H1 (cell line): ENCODE results near the gene PLA1A. TPM values are rescaled to one million over a fixed set of nuclear protein-coding genes. Genes with fewer than 3 reads are reported as not detected.

Experiments
- CTCF ChIA-PET: fragments of 300-600 bp; sonication (Branson Sonifier 250); formaldehyde crosslinking; loops from one replicate; lab custom pipeline; 2021; ENCODE audit not compliant: partially characterized antibody; lab: Charles Lee
- POLR2A ChIA-PET: fragments of 300-600 bp; sonication (Branson Sonifier 250); formaldehyde crosslinking; loops from one replicate; lab custom pipeline; 2021; ENCODE audit warnings: inconsistent platforms; ENCODE audit not compliant: partially characterized antibody; lab: Charles Lee
- DNase-seq, 2 experiments: peaks; one replicate each; pipeline versions ENCODE4 v3.0.0 to v3.0.0-alpha.2; 2010 to 2022; ENCODE audit warnings: low spot score in 2 of 2, low read depth in 1 of 2, mixed read lengths in 1 of 2
- FAIRE-seq: peaks from 2 replicates; lab custom pipeline; 2011; peaks lifted over from hg19 to GRCh38; lab: Jason Lieb, UNC
- H2AFZ ChIP-seq: 2 replicates; pipeline ENCODE4 v1.8.1; 2012; ENCODE audit warnings: low read length, inconsistent platforms
- H2AK5ac ChIP-seq: 2 replicates; pipeline ENCODE4 v1.6.1; 2013; ENCODE audit warnings: low read depth, low read length
- H2BK120ac ChIP-seq: replicated peaks from 2 replicates; pipeline ENCODE3; 2013; ENCODE audit warnings: low read depth, low read length, inconsistent platforms
- H2BK12ac ChIP-seq: 2 replicates; pipeline ENCODE4 v1.6.1; 2013; ENCODE audit warnings: low read depth, low read length
- H2BK15ac ChIP-seq: 2 replicates; pipeline ENCODE4 v1.6.1; 2013; ENCODE audit warnings: low read length
- H2BK20ac ChIP-seq: 2 replicates; pipeline ENCODE4 v1.6.1; 2013; ENCODE audit warnings: low read length
- H2BK5ac ChIP-seq: 2 replicates; pipeline ENCODE4 v1.6.1; 2013; ENCODE audit warnings: low read depth, low read length
- H3K14ac ChIP-seq: 2 replicates; pipeline ENCODE4 v1.6.1; 2013; ENCODE audit warnings: inconsistent platforms; ENCODE audit not compliant: insufficient read length
- H3K18ac ChIP-seq: 2 replicates; pipeline ENCODE4 v1.6.1; 2013; ENCODE audit warnings: low read length; ENCODE audit errors: extremely low read depth
- H3K23ac ChIP-seq: 2 replicates; pipeline ENCODE4 v1.6.1; 2013; ENCODE audit warnings: inconsistent platforms; ENCODE audit not compliant: insufficient read length
- H3K23me2 ChIP-seq: 2 replicates; pipeline ENCODE4 v1.6.1; 2013; ENCODE audit warnings: low read depth, low read length
- H3K27ac ChIP-seq: 2 replicates; pipeline ENCODE4 v1.6.1; 2011; ENCODE audit warnings: low read depth, low read length, inconsistent platforms
- H3K27me3 ChIP-seq, 4 experiments: replicated peaks in 1 of 4; 1 replicate in 1 of 4; 2 replicates in 3 of 4; pipeline versions ENCODE4 v1.6.1 to v1.8.1; 2011 to 2013; ENCODE audit warnings: low read length in 3 of 4, mild to moderate bottlenecking in 3 of 4, inconsistent platforms in 2 of 4, mixed read lengths in 2 of 4, moderate library complexity in 1 of 4; ENCODE audit not compliant: control insufficient read depth in 3 of 4, insufficient read depth in 3 of 4; ENCODE audit errors: extremely low read depth in 1 of 4
- H3K36me3 ChIP-seq, 4 experiments: 2 replicates each; pipeline versions ENCODE4 v1.6.1 to v1.8.1; 2011 to 2013; ENCODE audit warnings: mild to moderate bottlenecking in 4 of 4, low read length in 3 of 4, moderate library complexity in 2 of 4, control low read depth in 1 of 4, inconsistent platforms in 1 of 4; ENCODE audit not compliant: insufficient read depth in 4 of 4, control insufficient read depth in 2 of 4
- H3K4ac ChIP-seq: replicated peaks from 2 replicates; pipeline ENCODE3; 2013; ENCODE audit warnings: low read length, low read depth, mixed read lengths, inconsistent platforms; ENCODE audit not compliant: insufficient read length
- H3K4me1 ChIP-seq, 4 experiments: replicated peaks in 1 of 4; 1 replicate in 1 of 4; 2 replicates in 3 of 4; pipeline versions ENCODE4 v1.6.1 to v1.8.1; 2011 to 2013; ENCODE audit warnings: low read length in 3 of 4, inconsistent platforms in 2 of 4, mixed read lengths in 1 of 4; ENCODE audit not compliant: insufficient read depth in 4 of 4, control insufficient read depth in 3 of 4
- H3K4me2 ChIP-seq, 2 experiments: 2 replicates each; pipeline versions ENCODE4 v1.6.1 to v1.8.1; 2011 to 2013; ENCODE audit warnings: low read depth in 2 of 2, low read length in 2 of 2, control low read depth in 1 of 2, inconsistent platforms in 1 of 2, mild to moderate bottlenecking in 1 of 2; ENCODE audit not compliant: insufficient read depth in 1 of 2
- H3K4me3 ChIP-seq, 4 experiments: fragments of 200-600, 300-600 bp in 1 of 4; sonication (generic), shearing (Covaris generic), sonication (Bioruptor Twin) in 1 of 4; 2 replicates each; pipeline versions ENCODE4 v1.5.1 to v1.8.1; 2011 to 2016; ENCODE audit warnings: low read length in 4 of 4, low read depth in 3 of 4, control low read depth in 2 of 4, inconsistent platforms in 2 of 4, mild to moderate bottlenecking in 2 of 4, mixed read lengths in 1 of 4, moderate library complexity in 1 of 4; ENCODE audit not compliant: insufficient read depth in 2 of 4; ENCODE audit errors: extremely low read depth in 1 of 4
- H3K56ac ChIP-seq: replicated peaks from 2 replicates; pipeline ENCODE3; 2013; ENCODE audit warnings: low read depth, mild to moderate bottlenecking, mixed read lengths, low read length, inconsistent platforms; ENCODE audit not compliant: insufficient read length
- H3K79me1 ChIP-seq: 2 replicates; pipeline ENCODE4 v1.6.1; 2013; ENCODE audit warnings: low read depth, low read length, control low read depth
- H3K79me2 ChIP-seq, 2 experiments: 2 replicates each; pipeline versions ENCODE4 v1.6.1 to v1.8.1; 2012 to 2013; ENCODE audit warnings: low read length in 2 of 2, mild to moderate bottlenecking in 2 of 2, inconsistent platforms in 1 of 2; ENCODE audit not compliant: insufficient read depth in 2 of 2, control insufficient read depth in 1 of 2
- H3K9ac ChIP-seq, 4 experiments: replicated peaks in 1 of 4; 1 replicate in 1 of 4; 2 replicates in 3 of 4; pipeline versions ENCODE4 v1.6.1 to v1.8.1; 2011 to 2013; ENCODE audit warnings: low read depth in 3 of 4, low read length in 3 of 4, control low read depth in 2 of 4, mild to moderate bottlenecking in 2 of 4, moderate library complexity in 2 of 4, inconsistent platforms in 1 of 4; ENCODE audit errors: extremely low read depth in 1 of 4
- H3K9me3 ChIP-seq, 2 experiments: 2 replicates each; pipeline versions ENCODE4 v1.6.1 to v1.8.1; 2012 to 2013; ENCODE audit warnings: mild to moderate bottlenecking in 2 of 2, moderate library complexity in 2 of 2, control low read depth in 1 of 2, inconsistent platforms in 1 of 2, low read depth in 1 of 2, low read length in 1 of 2, mixed read lengths in 1 of 2; ENCODE audit not compliant: insufficient read depth in 2 of 2
- H4K20me1 ChIP-seq, 2 experiments: replicated peaks in 1 of 2; 2 replicates each; pipeline versions ENCODE3 to v1.8.1; 2011 to 2013; ENCODE audit warnings: inconsistent platforms in 2 of 2, low read length in 2 of 2, mild to moderate bottlenecking in 1 of 2; ENCODE audit not compliant: insufficient read depth in 2 of 2, control insufficient read depth in 1 of 2
- H4K5ac ChIP-seq: 2 replicates; pipeline ENCODE4 v1.6.1; 2013; ENCODE audit warnings: low read length, low read depth, mixed read lengths, inconsistent platforms; ENCODE audit not compliant: insufficient read length
- H4K8ac ChIP-seq: 2 replicates; pipeline ENCODE4 v1.8.0; 2013; ENCODE audit warnings: mild to moderate bottlenecking, moderate library complexity, low read length, inconsistent platforms; ENCODE audit not compliant: insufficient read depth; ENCODE audit errors: extremely low read depth
- H4K91ac ChIP-seq: replicated peaks from 2 replicates; pipeline ENCODE3; 2013; ENCODE audit warnings: low read length, mixed read lengths, inconsistent platforms; ENCODE audit not compliant: insufficient read length
- KDM4A ChIP-seq: IDR thresholded peaks from one replicate; pipeline ENCODE4 v1.7.1; 2012; ENCODE audit warnings: low read depth, mild to moderate bottlenecking, moderate library complexity, low read length, inconsistent platforms; ENCODE audit not compliant: severe bottlenecking
- RNF2 ChIP-seq: fragments of 200-900, 300-1000 bp; sonication (generic); IDR thresholded peaks from 2 replicates; pipeline ENCODE4 v1.7.1; 2016; ENCODE audit warnings: borderline replicate concordance, low read depth, mild to moderate bottlenecking, antibody characterized with exemption, low read length; ENCODE audit not compliant: poor library complexity, severe bottlenecking; ENCODE audit errors: missing control alignments
- SIN3A ChIP-seq, 2 experiments: IDR thresholded peaks in 1 of 2; conservative IDR thresholded peaks in 1 of 2; 2 replicates each; pipeline ENCODE4 v1.6.1; 2011 to 2012; ENCODE audit warnings: low read length in 2 of 2, improper control_type of control experiment in 1 of 2, low read depth in 1 of 2, mild to moderate bottlenecking in 1 of 2
- SIX5 ChIP-seq: IDR thresholded peaks from 2 replicates; pipeline ENCODE4 v1.6.1; 2011; ENCODE audit warnings: mild to moderate bottlenecking, low read depth, low read length
- SP1 ChIP-seq: IDR thresholded peaks from 2 replicates; pipeline ENCODE4 v1.6.1; 2011; ENCODE audit warnings: low read depth, low read length
- SRF ChIP-seq: IDR thresholded peaks from 2 replicates; pipeline ENCODE4 v1.6.1; 2011; ENCODE audit warnings: mild to moderate bottlenecking, low read depth, low read length, moderate library complexity
- WGBS, 2 experiments: shearing (Covaris generic) in 1 of 2; methylation state at CpG; one replicate each; pipeline versions ENCODE4 v1.1.6 to v1.1.7; 2013 to 2015; ENCODE audit warnings: low lambda C conversion rate in 2 of 2, mixed read lengths in 2 of 2, inconsistent platforms in 1 of 2, low coverage in 1 of 2, missing lambda C conversion rate in 1 of 2; ENCODE audit not compliant: insufficient replicate concordance in 2 of 2, insufficient coverage in 1 of 2, insufficient read length in 1 of 2; ENCODE audit errors: extremely low coverage in 1 of 2, missing lambda C conversion rate in 1 of 2; 5-methylcytosine and 5-hydroxymethylcytosine counted together
- polyA plus RNA-seq, 7 experiments: library from polyadenylated mRNA; depleted of rRNA in 3 of 7; stranded (reverse) in 5 of 7; unstranded in 2 of 7; fragments of >200 nt in 5 of 7; fragments of 200-250 nt in 2 of 7; gene quantifications; 1 replicate in 5 of 7; 2 replicates in 1 of 7; 4 replicates in 1 of 7; pipeline versions ENCODE4 v1.2.1 to v1.2.3, GENCODE V29; 2011 to 2013; ENCODE audit warnings: missing spikeins in 2 of 7, mixed read lengths in 2 of 7
- total RNA-seq: library from RNA; stranded (reverse); fragmentation: NEBNext Ultra II Directional; extraction: Animal tissue kit (Norgen Biotek cat#: 25700); gene quantifications from 2 replicates; pipeline ENCODE4 v1.2.1, GENCODE V29; 2021
- TF ChIP-seq, protein P1 (sequence below): IDR thresholded peaks from 2 replicates; pipeline ENCODE4 v1.6.1; 2011; ENCODE audit warnings: low read depth, mild to moderate bottlenecking, low read length; ENCODE audit not compliant: insufficient read depth
- TF ChIP-seq, protein P2 (sequence below), 3 experiments: IDR thresholded peaks; 1 replicate in 2 of 3; 2 replicates in 1 of 3; pipeline versions ENCODE4 v1.5.1 to v1.6.1; 2011; ENCODE audit warnings: low read length in 3 of 3, mild to moderate bottlenecking in 3 of 3, inconsistent platforms in 2 of 3, low read depth in 1 of 3, moderate library complexity in 1 of 3; ENCODE audit not compliant: insufficient read depth in 1 of 3; ENCODE audit errors: control extremely low read depth in 1 of 3

PLA1A gene
- total and polyA plus RNA-seq, 2 of the 8 experiments (the other 6 are each of a cell fraction or from before 2014, with no cell fraction given), result not detected

DNA sequence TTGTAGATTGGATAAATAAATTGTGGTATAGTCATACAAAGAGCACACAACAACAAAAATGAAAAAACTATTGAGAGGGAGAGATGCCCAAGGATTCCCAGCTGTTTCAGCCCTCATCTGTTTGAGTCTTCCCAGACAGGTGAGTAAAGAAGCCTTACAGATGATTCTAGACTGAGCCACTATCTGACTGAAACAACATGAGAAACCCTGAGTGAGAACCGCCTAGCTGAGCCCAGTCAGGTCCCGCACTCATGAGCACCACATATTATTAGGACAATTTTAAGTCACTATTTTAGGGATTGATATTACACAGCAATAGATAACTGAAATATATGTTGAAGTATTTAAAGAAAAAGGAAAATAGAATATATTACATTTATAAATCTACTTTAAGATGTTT, 43.7 kb downstream of the PLA1A start:
- Histone ChIP-seq H3K4me1 (no peaks in the 10 kb centered on the region), H2BK5ac (no peak overlapping the region), H2BK120ac (no peak overlapping the region), H3K23me2 (no peaks in the 10 kb centered on the region), H3K56ac (no peak overlapping the region), H3K9ac (no peak overlapping the region), H4K8ac (no peak overlapping the region), H2BK20ac (no peak overlapping the region), H3K4me2 (no peak overlapping the region), H3K23ac (no peak overlapping the region), H3K9me3 (no peaks in the 10 kb centered on the region), H2AK5ac (no peak overlapping the region), H2AFZ (no peak overlapping the region), H3K36me3 (no peaks in the 10 kb centered on the region), H3K79me1 (no peaks in the 10 kb centered on the region), H4K91ac (no peak overlapping the region), H3K18ac (no peak overlapping the region), H3K4ac (no peak overlapping the region), H4K20me1 (no peaks in the 10 kb centered on the region), H3K14ac (no peak overlapping the region), H4K5ac (no peak overlapping the region), H3K79me2 (no peaks in the 10 kb centered on the region)
- WGBS, 2 experiments, result 91% methylated on average over 2 of the region's 2 CpGs; no CpG with 5 or more reads in 1 of the 2 experiments
- FAIRE-seq (no peak), DNase-seq (no peak)
- POLR2A ChIA-PET, result no interaction called here
- CTCF ChIA-PET, result no interaction called here
- TF ChIP-seq SIX5 (no peak), KDM4A (no peak), RNF2 (no peak), SP1 (no peak), SIN3A (conservative IDR thresholded peaks at IDR 0.05 in 1 of 2, IDR thresholded peaks at IDR 0.05 in 1 of 2; ENCODE audit: low read depth in 1 of 2, low read length in 2 of 2) (no peak), SRF (no peak)
- TF ChIP-seq, protein P1, sequence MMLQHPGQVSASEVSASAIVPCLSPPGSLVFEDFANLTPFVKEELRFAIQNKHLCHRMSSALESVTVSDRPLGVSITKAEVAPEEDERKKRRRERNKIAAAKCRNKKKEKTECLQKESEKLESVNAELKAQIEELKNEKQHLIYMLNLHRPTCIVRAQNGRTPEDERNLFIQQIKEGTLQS, result no peak
- TF ChIP-seq, protein P2, sequence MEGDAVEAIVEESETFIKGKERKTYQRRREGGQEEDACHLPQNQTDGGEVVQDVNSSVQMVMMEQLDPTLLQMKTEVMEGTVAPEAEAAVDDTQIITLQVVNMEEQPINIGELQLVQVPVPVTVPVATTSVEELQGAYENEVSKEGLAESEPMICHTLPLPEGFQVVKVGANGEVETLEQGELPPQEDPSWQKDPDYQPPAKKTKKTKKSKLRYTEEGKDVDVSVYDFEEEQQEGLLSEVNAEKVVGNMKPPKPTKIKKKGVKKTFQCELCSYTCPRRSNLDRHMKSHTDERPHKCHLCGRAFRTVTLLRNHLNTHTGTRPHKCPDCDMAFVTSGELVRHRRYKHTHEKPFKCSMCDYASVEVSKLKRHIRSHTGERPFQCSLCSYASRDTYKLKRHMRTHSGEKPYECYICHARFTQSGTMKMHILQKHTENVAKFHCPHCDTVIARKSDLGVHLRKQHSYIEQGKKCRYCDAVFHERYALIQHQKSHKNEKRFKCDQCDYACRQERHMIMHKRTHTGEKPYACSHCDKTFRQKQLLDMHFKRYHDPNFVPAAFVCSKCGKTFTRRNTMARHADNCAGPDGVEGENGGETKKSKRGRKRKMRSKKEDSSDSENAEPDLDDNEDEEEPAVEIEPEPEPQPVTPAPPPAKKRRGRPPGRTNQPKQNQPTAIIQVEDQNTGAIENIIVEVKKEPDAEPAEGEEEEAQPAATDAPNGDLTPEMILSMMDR (IDR thresholded peaks at IDR 0.05; ENCODE audit: control extremely low read depth in 1 of 3, insufficient read depth in 1 of 3, low read depth in 1 of 3, low read length in 3 of 3), result no peak
- TF ChIP-seq, all 59 proteins: peak for 0
- Histone ChIP-seq H2BK12ac (no peak overlapping the region), H3K27ac (no peak overlapping the region), H3K4me3 (no peak overlapping the region), H3K27me3 (no peaks in the 10 kb centered on the region), H2BK15ac (no peak overlapping the region)
